ENCODE results near the gene CDRT4. TPM values are rescaled to one million over a fixed set of nuclear protein-coding genes. Genes with fewer than 3 reads are reported as not detected.

The CDRT4 gene
- 4.9 and 14.3 TPM in 2 replicates for total RNA-seq

GRCh38 chr17:15467592-15467991 lies at the start of gene CDRT4:
Gene CDRT4 (minus strand): TSS chr17:15467621. CDS start chr17:15440238, 27,383 bp downstream.

Other genes with a start within 250 kb of the CDRT4 start
- gene PMP22, start 202.3 kb downstream of the CDRT4 start, total RNA-seq = 59.7 and 74.5 TPM in 2 replicates
- not detected in 2 replicates for gene TEKT3, start 126.0 kb downstream of the CDRT4 start, total RNA-seq
- 33.0 and 53.3 TPM in 2 replicates for gene TVP23C, start 95.9 kb upstream of the CDRT4 start, total RNA-seq
- 0.22 and 0.27 TPM in 2 replicates for gene FBXW10B, start 152.1 kb upstream of the CDRT4 start, total RNA-seq
- gene TRIM16, start 216.7 kb upstream of the CDRT4 start, total RNA-seq = 22.0 and 49.1 TPM in 2 replicates
- 46.4 and 49.2 TPM in 2 replicates for gene ZNF286A, start 232.1 kb upstream of the CDRT4 start, total RNA-seq

Measured in thoracic aorta endothelial cell (primary cell).